GM21515 (cell line): Measurements from ENCODE around the gene KANSL1L.
A peak's percentile ranks its signal among the peaks of the same experiment; 100 is the strongest.

Experiments used
- ATAC-seq: cut with Tn5 transposase; IDR thresholded peaks from one replicate; pipeline ENCODE4 v1.9.1; 2021; ENCODE audit not compliant: unreplicated experiment

The KANSL1L gene

GRCh38 chr2:210000464-210001324 lies 170.5 kb downstream of the KANSL1L start:
- ATAC-seq = no peak

GRCh38 chr2:209998596-209998995 lies 172.6 kb downstream of the KANSL1L start:
- no peak for ATAC-seq

- no peak for ATAC-seq
Observed at GRCh38 chr2:209993968-209994367, 177.2 kb downstream of the KANSL1L start.

- ATAC-seq = no peak
Observed at GRCh38 chr2:209990838-209991237, 180.4 kb downstream of the KANSL1L start.

- no peak for ATAC-seq
Observed at GRCh38 chr2:209988010-209988409, 183.2 kb downstream of the KANSL1L start.

GRCh38 chr2:209986415-209986814 lies 184.8 kb downstream of the KANSL1L start:
- ATAC-seq = no peak

GRCh38 chr2:209985874-209986273 lies 185.3 kb downstream of the KANSL1L start:
- ATAC-seq = no peak

- ATAC-seq = no peak
Observed at GRCh38 chr2:209984291-209984690, 186.9 kb downstream of the KANSL1L start.

GRCh38 chr2:209977386-209978239 lies 193.6 kb downstream of the KANSL1L start:
- no peak for ATAC-seq

- peak; percentile 66 for ATAC-seq
Observed at GRCh38 chr2:209976698-209977385, 194.4 kb downstream of the KANSL1L start.

GRCh38 chr2:209974576-209974975 lies 196.6 kb downstream of the KANSL1L start:
- no peak for ATAC-seq

GRCh38 chr2:209973328-209973727 lies 197.9 kb downstream of the KANSL1L start:
- no peak for ATAC-seq
